Activated CD4-positive, alpha-beta T cell treated with anti-CD3 and anti-CD28 coated beads, Interleukin-2, amount 50 U/mL, for 1 hour (primary cell): ENCODE data around the gene THSD7B.
"Not testable (repeated sequence)": the region's sequence is repeated elsewhere in the genome, so short reads cannot be mapped to it uniquely, and the experiment has no call there.

Experiments
- DNase-seq: peaks from one replicate; pipeline ENCODE4 v3.0.0-alpha.2; 2020

THSD7B gene

DNA sequence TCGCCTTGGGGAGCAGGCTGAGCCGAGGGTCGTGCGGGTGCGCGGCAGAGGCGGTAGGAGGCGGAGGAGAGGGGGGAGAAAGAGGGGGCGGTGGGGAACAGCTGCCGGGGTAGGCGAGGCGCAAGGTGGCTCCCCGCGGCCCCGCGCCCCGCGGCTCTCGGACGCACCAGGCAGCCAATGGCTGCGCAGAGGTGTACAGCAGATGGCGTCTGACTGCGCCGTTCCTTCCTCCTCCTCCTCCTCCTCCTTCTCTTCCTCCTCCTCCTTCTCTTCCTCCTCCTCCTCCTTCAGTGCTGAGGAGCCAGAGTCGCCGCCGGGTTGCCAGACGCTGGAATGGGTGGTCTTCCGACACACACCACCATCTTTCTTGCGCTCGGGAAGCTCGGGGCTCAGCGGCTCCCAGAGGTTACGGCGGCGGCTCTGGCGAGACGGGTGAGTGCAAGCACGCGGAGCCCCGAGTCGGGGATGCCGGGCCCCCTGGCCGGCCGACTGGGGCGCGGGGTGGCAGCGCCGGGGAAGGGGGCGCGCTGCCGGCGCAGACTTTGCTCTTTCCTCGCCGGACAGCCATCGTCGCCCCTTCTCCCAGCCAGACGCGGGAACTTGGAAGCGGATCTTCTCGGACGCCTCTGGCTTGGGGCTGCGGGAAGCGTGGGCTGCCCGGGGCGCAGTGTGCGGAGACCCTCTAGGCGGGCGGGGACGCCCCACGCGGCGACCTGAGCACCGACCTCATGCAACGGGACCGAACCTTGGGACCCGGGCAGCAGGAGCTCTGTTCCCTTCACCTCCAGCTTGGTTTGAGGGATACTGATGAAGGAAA is at the start of gene THSD7B:
THSD7B (plus strand) TSS at position 290 of the 817 bp plus-strand sequence. CDS start 116,634 bp downstream, outside the sequence.
- DNase-seq = no peak

DNA sequence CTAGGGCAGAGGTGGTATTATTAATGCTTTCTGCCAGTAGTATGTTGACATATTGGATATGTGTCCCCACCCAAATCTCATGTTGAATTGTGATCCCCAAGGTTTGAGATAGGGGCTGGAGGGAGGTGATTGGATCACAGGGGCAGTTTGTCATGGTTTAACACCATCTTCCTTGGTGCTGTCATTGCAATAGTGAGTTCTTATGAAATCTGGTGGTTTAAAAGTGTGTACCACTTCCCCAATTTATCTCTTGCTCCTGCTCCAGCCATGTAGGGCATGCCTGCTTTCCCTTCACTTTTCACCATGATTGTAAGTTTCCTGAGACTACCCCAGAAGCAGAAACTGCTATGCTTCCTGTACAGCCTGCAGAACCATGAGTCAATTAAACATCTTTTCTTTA is 47.1 kb upstream of the THSD7B start:
- no peak for DNase-seq

- DNase-seq = no peak
Measured at GRCh38 chr2:136727973-136728699, 37.2 kb upstream of the THSD7B start.

GRCh38 chr2:136736236-136736635 is 29.1 kb upstream of the THSD7B start:
- DNase-seq = no peak

GRCh38 chr2:136738044-136738443 is 27.3 kb upstream of the THSD7B start:
- DNase-seq = no peak

DNA sequence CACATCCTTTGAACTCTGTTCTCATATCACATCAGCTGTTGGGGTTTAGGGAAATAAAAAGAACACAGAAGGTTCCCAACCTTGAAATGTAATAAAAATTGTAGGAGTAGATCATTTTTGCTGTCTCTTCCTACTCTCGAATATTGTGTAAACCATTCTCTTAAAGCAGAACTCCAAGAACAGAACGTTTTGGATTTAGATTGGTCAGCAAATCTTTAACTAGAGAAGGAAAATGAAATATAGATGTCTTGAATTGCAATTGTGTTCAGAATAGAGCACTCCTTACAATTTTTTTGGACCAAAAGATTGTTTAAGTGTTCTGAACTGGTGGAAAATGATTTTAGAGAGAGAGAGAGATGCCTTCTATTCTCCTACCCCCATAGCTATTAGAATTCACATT is 23.9 kb upstream of the THSD7B start:
- DNase-seq = no peak

DNA sequence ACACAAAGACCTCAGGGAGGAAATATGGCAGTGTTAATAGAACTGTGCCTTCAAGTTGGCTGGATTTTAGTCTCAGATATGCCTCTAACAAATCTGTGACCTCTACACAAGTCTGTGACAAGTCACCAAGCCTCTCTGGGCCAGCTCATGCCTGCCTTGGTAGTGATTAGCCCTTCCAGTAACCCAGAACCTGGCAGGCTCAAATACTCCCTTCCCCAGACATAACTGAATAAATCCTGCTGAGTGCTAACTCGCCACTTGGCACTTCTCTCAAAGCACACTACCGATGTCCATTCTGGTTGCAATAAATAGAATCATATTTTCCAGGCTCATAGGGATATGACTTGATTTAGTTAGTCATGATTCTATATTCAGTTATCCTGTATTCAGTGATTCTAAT is 15.3 kb upstream of the THSD7B start:
- no peak for DNase-seq

DNA sequence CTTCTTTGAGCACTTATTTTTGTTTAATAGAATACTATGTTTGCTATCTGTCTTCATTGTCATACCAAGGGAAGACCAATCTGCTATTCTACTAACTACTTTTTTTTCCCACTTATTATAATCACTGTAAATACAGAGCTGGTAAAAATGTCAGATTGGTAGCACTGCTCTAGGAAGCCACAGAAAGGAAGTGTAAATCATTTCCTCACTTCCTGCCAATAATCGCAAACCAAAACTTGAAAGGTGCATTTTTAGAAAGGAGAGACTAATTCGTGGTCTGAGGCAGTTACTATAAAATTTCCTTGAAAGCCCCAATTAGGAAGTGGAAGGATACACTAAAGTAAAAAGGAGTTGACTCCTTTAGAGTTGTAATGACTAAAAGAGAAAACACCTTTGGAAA is 13.9 kb upstream of the THSD7B start:
- DNase-seq = no peak

GRCh38 chr2:136758504-136758903 is 6.8 kb upstream of the THSD7B start:
- not testable (repeated sequence) for DNase-seq

GRCh38 chr2:136764452-136765255 is 691 bp upstream of the THSD7B start:
- no peak for DNase-seq

- DNase-seq = no peak
Measured at GRCh38 chr2:136766073-136766404, 694 bp downstream of the THSD7B start.

GRCh38 chr2:136767030-136767429 is 1.7 kb downstream of the THSD7B start:
- DNase-seq = no peak

DNA sequence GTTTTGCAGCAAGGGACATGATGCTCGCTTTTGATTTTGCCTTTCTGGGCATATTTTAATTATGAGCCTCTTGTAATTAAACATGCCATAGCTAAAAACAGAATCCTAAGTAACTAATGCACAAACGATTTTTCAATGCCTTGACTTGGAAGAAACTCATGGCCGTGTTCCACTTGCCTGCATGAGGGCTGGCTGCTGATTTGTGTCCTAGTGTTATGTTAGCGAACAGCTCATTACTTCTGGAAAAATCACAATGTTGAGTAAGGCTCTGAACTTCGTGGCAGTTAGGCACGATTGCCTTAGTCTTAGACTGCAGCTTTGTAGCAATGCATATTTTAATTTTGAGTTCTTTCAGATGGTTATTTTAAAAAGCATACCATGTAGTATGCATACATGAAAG is 4.5 kb downstream of the THSD7B start:
- DNase-seq = no peak

DNA sequence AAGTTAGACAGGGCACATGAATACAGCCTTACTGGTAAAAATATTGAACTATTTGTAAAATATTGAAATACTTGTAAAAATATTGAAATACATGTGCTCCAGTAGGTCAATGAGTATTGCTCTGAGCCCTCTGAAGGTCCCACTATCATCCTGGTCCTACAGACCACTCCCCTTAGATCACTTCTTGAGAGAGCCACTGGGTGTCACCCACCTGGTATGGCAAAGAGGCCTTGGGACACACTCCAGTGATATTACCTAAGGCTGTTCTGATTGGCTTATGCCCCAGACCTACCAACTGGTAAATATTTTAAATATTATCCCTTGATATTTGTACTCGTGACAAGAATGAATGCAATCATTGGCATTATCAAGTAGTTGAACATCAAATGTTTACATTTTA is 5.0 kb downstream of the THSD7B start:
- DNase-seq = no peak

GRCh38 chr2:136777391-136777790 is 12.0 kb downstream of the THSD7B start:
- DNase-seq = no peak

DNA sequence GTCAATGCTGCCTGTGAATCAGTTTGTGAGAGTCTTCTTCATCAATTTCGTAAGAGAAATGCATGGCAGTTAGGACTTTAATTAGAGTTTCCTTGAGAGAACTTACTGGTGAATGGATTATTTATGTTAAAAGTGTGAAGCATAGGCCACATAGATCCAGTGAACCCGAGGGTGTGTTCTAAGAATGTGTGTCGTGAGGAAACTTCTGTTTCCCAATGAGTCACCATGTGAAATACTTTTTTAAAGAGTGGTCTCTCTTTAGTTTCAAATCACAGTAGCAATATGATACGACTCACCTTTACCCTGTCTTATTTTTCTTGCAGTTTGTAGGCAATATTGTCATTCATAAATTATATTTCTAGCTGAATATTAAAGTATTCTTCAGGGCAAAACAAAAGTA is 18.5 kb downstream of the THSD7B start:
- no peak for DNase-seq

DNA sequence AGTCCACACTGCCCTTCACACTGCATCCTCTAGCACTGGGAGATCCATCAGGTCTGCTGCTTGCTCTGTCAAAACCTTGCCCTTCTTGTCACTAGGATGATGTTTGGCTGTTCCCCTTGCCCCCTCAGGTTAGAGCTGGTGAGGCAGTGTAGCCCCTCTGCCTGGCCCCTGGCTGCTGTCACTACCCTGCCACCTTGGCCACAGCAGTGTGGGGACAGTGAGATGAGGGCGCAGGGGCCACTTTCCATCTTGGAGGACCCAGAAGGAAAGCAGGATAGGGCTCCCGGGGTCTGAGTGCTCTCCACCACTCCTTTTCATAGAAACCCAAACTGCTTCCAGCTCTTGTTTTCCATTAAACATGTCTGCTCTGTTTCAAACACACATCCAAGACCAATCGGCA is 19.9 kb downstream of the THSD7B start:
- no peak for DNase-seq

- no peak for DNase-seq
Measured at GRCh38 chr2:136787970-136788369, 22.6 kb downstream of the THSD7B start.

- no peak for DNase-seq
Measured at GRCh38 chr2:136796339-136796738, 31.0 kb downstream of the THSD7B start.

- DNase-seq = no peak
Measured at GRCh38 chr2:136798766-136799165, 33.4 kb downstream of the THSD7B start.

GRCh38 chr2:136801661-136802060 is 36.3 kb downstream of the THSD7B start:
- no peak for DNase-seq

GRCh38 chr2:136809998-136810397 is 44.7 kb downstream of the THSD7B start:
- DNase-seq = no peak

- DNase-seq = no peak
Measured at GRCh38 chr2:136818839-136819238, 53.5 kb downstream of the THSD7B start.

DNA sequence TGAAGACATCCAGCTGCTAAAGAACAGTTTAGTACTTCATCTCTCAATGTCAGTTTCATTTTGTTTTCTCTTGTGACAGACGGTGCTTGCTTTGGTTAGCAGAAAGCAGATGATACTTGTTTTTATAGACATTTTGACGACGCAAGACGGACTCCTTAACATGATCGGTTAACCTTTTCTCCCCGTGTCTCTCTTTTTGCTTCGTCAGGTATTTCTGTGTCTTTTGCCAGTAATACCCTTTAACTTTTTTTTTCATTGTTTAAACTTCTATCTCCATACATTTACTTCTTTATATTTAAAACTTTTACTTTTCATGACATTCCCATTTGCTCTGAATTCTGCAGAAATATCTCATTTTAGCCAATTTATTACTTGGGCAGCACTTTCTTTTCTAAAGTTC is 57.9 kb downstream of the THSD7B start:
- DNase-seq = no peak
